RWPE2 (cell line): ENCODE results near the gene SHCBP1L.

Experiments
- ATAC-seq: fragments of 200-7000 bp; cut with Tn5 transposase; 3 replicates; pipeline ENCODE4 v1.9.1; 2021; ENCODE audit warnings: low read depth
- DNase-seq: peaks from one replicate; pipeline ENCODE4 v3.0.0-alpha.2; 2020; ENCODE audit warnings: low spot score
- H3K27ac ChIP-seq: fragments of 450-650 bp; 2 replicates; pipeline ENCODE4 v1.5.1; 2017; ENCODE audit warnings: mild to moderate bottlenecking; ENCODE audit not compliant: poor library complexity, severe bottlenecking
- H3K27me3 ChIP-seq: fragments of 250-450 bp; sonication (Bioruptor Pico); 2 replicates; pipeline ENCODE4 v1.5.1; 2021; ENCODE audit warnings: mild to moderate bottlenecking, moderate library complexity; ENCODE audit not compliant: insufficient read depth, poor library complexity, severe bottlenecking
- H3K36me3 ChIP-seq: fragments of 250-450 bp; sonication (Bioruptor Pico); 2 replicates; pipeline ENCODE4 v1.5.1; 2020; ENCODE audit warnings: low read depth, mild to moderate bottlenecking, moderate library complexity
- H3K4me1 ChIP-seq: fragments of 250-450 bp; sonication (Bioruptor Pico); 2 replicates; pipeline ENCODE4 v1.5.1; 2021; ENCODE audit warnings: mild to moderate bottlenecking, moderate library complexity; ENCODE audit not compliant: insufficient read depth, poor library complexity, severe bottlenecking
- H3K4me3 ChIP-seq: fragments of 250-450 bp; sonication (Bioruptor Pico); 2 replicates; pipeline ENCODE4 v1.5.1; 2021; ENCODE audit warnings: mild to moderate bottlenecking, moderate library complexity; ENCODE audit not compliant: severe bottlenecking
- H3K9me3 ChIP-seq: fragments of 250-450 bp; sonication (Bioruptor Pico); 2 replicates; pipeline ENCODE4 v1.5.1; 2021; ENCODE audit warnings: mild to moderate bottlenecking, moderate library complexity; ENCODE audit not compliant: severe bottlenecking
- CTCF ChIP-seq: fragments of 450-650 bp; IDR thresholded peaks from one replicate; pipeline ENCODE4 v1.5.1; 2017; ENCODE audit warnings: mild to moderate bottlenecking, moderate library complexity; ENCODE audit not compliant: poor library complexity, severe bottlenecking

SHCBP1L gene

GRCh38 chr1:182886985-182887384, 66.0 kb downstream of the SHCBP1L start:
- H3K36me3 ChIP-seq = peaks cover 62% of the 10 kb centered on the region
- H3K4me1 ChIP-seq = no peaks in the 10 kb centered on the region
- no peak overlapping the region for H3K4me3 ChIP-seq
- H3K27me3 ChIP-seq = no peaks in the 10 kb centered on the region
- H3K9me3 ChIP-seq = no peaks in the 10 kb centered on the region
- H3K27ac ChIP-seq = no peak overlapping the region
- ATAC-seq (no peak), DNase-seq (no peak)
- TF ChIP-seq CTCF = no peak

GRCh38 chr1:182885591-182885990, 67.4 kb downstream of the SHCBP1L start:
- no peaks in the 10 kb centered on the region for H3K27me3 ChIP-seq
- H3K36me3 ChIP-seq = peaks cover 76% of the 10 kb centered on the region
- no peak overlapping the region for H3K27ac ChIP-seq
- H3K4me3 ChIP-seq = no peak overlapping the region
- no peak for TF ChIP-seq CTCF
- no peak for ATAC-seq
- H3K4me1 ChIP-seq = no peaks in the 10 kb centered on the region
- H3K9me3 ChIP-seq = no peaks in the 10 kb centered on the region
- DNase-seq = no peak

- H3K4me1 ChIP-seq = no peaks in the 10 kb centered on the region
- no peaks in the 10 kb centered on the region for H3K27me3 ChIP-seq
- TF ChIP-seq CTCF = no peak
- H3K27ac ChIP-seq = no peak overlapping the region
- peaks cover 83% of the 10 kb centered on the region for H3K36me3 ChIP-seq
- no peak overlapping the region for H3K4me3 ChIP-seq
- no peaks in the 10 kb centered on the region for H3K9me3 ChIP-seq
- no peak for ATAC-seq
- DNase-seq = no peak
These were observed 68.1 kb downstream of the SHCBP1L start for GRCh38 chr1:182884872-182885271.

GRCh38 chr1:182877842-182878241, 75.1 kb downstream of the SHCBP1L start:
- Histone ChIP-seq H3K27ac (no peak overlapping the region), H3K27me3 (no peaks in the 10 kb centered on the region), H3K36me3 (peaks cover 100% of the 10 kb centered on the region), H3K9me3 (no peaks in the 10 kb centered on the region), H3K4me3 (no peak overlapping the region), H3K4me1 (no peaks in the 10 kb centered on the region)
- TF ChIP-seq CTCF = no peak
- DNase-seq (no peak), ATAC-seq (no peak)

GRCh38 chr1:182877331-182877730, 75.6 kb downstream of the SHCBP1L start:
- Histone ChIP-seq H3K27me3 (no peaks in the 10 kb centered on the region), H3K36me3 (peaks cover 100% of the 10 kb centered on the region), H3K4me3 (no peak overlapping the region), H3K4me1 (no peaks in the 10 kb centered on the region), H3K27ac (no peak overlapping the region), H3K9me3 (no peaks in the 10 kb centered on the region)
- ATAC-seq = no peak
- no peak for TF ChIP-seq CTCF
- no peak for DNase-seq
